GM21576 (cell line): ENCODE data around the gene PDCD1.

Source experiments
- ATAC-seq: cut with Tn5 transposase; IDR thresholded peaks from one replicate; pipeline ENCODE4 v1.9.1; 2021; ENCODE audit warnings: mild to moderate bottlenecking, moderate library complexity; ENCODE audit not compliant: unreplicated experiment

PDCD1 gene

DNA sequence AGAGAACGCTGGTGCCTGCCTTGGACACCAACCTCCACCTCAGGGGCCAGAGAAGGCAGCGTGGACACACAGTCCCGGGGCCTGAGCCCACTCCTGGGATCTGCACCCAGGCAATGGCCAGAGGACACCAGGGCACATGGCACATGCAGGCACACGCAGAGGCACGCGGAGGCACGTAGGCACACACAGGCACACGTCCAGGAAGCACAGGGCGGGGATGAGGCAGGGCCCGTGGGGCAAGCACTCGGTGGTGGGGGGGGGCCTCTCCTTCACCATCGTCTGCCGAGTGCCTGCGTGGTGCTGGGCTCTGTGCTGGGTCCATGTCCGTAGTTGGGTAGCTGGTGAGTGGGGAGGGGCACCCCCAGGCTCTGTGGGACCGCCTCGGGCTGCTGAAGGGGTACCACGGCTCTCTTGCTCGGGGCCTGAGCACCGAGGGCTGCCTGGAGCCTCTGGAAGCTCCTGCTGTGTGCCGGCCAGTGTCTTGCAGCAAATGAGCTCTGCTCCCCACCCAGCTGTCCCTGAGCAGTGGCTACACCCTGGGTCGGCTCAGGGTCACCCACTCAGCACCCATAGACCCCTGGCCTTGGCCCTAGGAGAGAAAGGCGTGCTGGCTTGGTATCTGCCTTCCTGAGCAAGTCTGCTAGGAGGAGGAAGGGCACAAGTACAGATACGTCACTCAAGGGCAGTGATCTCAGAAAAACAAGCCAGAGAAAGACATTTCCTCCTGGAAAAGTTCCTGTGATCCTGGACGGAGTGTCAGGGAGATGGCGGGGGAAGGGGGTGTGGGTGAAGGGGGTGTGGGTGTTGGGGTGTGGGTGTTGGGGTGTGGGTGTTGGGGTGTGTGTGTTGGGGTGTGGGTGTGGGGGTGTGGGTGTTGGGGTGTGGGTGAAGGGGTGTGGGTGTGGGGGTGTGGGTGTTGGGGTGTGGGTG lies 37.3 kb upstream of the PDCD1 start:
- ATAC-seq = no peak

- ATAC-seq = no peak
Observed at GRCh38 chr2:241895427-241895711, 36.7 kb upstream of the PDCD1 start.

DNA sequence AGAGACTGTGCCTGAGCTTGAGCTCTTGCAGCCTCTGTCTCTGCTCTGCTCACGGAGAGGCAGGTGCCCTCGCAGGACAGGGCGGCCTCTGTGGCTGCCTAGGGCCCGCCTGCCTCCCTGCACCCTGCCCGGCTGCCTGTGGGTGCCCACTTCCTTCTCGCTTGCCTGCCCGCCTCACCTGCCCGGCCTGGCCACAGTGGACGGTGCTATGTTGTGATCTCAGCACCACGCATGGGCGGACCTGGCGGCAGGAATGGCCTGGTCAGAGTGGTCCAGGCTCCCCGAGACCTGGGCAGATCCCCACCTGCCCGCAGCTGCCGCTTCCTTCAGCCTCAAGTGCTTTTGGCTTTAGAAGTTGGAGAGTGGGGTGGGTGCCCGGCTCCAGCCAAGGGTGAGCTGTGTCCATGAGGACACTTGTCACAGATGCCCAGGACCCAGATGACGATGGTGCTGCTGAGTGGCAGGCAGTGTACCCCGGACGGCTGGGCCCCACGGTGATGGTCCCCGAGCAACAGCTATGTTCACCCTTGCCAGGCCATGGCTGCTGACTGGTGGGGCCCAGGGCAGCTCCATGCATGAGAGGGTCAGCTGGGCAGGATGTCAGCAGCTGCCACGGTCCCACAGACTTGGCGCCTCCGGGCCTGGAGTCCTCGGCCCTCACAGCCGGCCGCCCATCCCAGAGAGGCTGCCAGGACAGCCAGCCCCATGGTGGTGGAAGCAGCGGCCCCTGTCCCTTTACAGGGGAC lies 36.2 kb upstream of the PDCD1 start:
- ATAC-seq = no peak

- ATAC-seq = no peak
Observed at GRCh38 chr2:241894056-241894641, 35.5 kb upstream of the PDCD1 start.

DNA sequence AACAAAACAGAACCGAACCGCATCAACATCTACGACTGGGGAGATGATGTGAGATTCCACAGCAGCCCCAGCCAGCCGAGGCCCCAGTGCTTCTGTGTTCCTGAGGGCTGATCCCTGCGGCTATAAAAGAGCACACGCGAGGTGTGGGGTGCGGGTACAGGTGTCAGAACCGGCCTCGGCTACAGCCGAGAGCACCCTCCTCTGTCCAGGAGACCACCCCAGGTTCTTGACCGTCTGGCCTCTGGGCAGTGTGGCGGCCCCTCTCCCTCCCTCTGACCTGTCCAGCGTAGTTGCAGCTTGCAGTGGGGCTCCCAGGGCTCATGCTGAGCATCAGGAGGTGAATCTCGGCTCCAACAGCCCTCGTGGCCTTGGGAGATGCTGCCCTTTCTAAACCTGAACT lies 34.6 kb upstream of the PDCD1 start:
- ATAC-seq = no peak

- no peak for ATAC-seq
Observed at GRCh38 chr2:241892299-241893137, 33.8 kb upstream of the PDCD1 start.

DNA sequence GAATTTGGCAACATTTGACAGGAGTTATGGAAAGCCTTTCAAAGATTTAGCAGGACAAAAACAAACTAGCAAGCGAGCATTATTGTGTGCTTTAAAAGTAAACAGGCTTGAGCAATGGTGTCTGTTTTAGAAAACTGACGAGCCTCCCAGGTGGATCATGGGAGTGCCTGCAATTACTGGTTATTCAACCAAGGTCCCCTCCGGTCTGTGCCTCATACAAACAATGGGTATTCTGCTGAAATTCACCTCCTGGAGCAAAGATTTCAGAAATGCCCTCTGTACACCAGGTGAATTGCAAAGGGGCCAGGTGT lies 33.2 kb upstream of the PDCD1 start:
- ATAC-seq = no peak

DNA sequence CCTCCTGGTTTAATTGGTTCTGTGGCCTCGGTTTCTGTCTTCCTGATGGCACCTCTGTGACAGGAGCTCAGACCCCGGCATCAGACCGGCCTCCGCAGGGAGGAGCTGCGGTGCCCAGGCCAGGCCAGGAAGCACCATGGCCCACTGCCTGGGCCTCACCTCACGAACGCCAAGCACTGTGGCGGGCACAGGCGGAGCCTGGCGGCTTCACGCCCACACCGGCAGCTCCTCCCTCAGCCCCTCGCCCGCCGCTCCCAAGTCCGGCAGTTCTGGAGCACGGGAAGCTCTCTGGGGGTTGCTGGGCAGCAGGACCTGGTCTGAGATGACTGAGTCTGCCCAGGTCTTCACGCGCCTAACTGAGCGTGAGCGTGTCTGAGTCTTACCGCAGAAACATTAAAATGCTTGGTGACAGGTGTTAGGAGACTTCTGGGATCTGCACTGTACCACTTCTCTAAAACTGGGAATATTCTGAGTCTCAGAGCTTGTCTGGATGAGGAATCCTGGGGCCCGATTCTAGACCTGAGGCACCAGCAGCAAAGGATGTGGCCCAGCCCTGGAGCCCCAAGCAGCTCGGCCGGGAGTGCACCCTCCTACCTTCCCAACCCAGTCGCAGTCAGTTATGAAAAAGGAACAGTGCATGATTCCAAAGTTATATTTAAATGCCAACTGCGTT lies 32.8 kb upstream of the PDCD1 start:
- ATAC-seq = no peak

DNA sequence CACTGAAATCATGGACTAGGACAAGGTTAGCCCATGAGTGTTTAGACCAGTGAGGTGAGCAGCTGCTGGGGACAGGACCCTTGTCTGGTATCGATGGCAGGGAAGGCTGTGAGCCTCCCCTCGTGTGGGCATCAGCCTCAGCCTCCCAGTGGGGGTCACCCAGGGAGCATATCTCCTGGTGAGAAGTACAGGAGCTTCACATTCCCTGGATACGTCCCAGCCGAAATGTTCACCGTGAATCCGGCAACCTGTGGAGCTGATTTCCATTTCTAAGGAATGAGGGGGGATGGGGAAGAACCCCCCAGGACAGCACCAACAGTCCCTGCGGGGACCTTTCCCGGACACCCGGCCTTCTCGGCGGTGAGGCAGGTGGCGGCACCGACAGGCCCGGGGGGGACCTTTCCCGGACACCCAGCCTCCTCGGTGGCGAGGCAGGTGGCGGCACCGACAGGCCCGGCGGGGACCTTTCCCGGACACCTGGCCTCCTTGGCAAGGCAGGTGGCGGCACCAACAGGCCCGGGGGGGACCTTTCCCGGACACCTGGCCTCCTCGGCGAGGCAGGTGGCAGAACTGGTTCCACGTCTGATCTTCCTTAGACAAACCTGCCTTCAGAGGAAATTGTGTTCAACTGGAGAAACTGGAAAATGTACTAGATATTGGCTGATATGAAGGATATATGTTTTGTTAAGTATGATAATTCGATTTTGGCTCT lies 32.0 kb upstream of the PDCD1 start:
- no peak for ATAC-seq

GRCh38 chr2:241888641-241889040 lies 29.9 kb upstream of the PDCD1 start:
- no peak for ATAC-seq

- no peak for ATAC-seq
Observed at GRCh38 chr2:241887806-241888522, 29.3 kb upstream of the PDCD1 start.

DNA sequence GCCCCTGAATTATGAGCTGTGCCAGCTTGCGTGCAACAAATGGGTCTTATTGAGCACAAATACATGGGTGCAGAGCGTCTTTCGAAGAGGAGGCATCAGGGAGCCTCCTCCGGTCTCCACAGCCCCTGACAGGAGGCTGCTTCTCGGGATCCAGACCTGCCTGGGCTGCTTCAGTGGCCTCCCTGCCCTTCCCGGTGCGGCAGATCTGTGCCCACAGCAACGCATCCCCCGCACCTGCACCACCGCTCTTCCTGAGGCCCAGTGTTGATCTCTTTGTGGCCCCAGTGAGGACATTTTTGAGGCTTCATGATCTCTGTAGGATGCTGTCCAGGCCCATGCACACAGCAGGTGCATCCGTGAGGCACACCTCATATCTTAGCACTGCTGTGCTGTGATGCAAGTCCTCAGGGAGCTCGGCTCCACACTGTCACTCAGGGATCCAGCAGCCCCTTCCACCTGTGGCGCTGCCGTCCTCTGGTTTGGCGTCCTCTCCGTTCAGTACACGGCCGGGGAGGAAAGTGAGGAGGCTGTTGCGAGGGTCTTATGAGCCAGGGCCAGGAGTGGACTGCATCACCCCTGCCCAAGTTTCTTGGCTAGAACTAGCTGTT lies 28.2 kb upstream of the PDCD1 start:
- no peak for ATAC-seq

DNA sequence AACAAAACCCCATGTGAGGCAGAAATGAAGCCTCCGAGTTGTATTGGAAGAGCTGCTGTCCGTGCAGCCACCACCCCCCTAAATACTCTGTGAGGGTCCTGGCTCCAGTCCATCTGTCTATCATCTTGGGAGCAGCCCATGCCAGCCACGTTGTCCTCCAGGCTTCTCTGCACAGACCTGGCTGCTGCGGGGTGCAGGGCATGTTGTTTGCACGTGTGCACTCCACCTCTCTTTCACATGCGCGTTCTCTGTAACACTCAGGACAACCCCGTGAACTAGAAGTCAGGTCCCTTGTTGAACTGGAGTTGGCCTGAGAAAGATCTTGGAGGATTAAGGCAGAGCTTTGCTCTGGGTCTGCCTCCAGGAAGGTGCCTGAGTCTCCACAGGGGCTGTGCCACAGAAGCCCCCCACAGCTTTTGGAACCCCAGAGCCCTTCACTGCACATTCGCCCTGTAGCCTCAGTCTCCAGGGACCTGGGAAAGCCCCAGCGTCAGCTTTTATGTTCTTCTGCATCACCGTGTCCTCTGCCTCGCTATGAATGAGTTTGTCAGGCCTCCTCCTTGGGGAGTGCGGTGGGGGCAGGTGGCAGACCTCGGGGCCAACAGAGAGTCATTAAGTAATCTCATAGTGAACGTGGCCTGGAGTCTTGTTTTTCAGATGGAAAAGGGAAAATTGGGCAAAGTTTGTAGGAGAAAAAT lies 27.4 kb upstream of the PDCD1 start:
- ATAC-seq = no peak

- no peak for ATAC-seq
Observed at GRCh38 chr2:241885291-241885945, 26.7 kb upstream of the PDCD1 start.

DNA sequence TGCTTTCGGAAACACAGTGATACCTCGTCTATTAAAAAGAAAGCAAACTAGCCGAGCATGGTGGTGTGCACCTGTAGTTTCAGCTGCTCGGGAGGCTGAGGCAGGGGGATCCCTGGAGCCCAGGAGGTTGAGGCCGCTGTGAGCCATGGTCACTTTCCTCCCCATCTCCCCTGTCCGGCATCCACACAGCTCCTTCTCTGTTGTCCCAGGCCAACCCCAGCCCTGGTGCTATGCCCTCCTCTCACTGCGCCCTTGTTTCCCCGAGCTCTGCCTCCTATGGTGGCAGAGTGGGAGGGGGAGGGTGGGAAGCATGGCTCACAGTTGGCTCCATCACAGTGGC lies 26.2 kb upstream of the PDCD1 start:
- ATAC-seq = no peak

DNA sequence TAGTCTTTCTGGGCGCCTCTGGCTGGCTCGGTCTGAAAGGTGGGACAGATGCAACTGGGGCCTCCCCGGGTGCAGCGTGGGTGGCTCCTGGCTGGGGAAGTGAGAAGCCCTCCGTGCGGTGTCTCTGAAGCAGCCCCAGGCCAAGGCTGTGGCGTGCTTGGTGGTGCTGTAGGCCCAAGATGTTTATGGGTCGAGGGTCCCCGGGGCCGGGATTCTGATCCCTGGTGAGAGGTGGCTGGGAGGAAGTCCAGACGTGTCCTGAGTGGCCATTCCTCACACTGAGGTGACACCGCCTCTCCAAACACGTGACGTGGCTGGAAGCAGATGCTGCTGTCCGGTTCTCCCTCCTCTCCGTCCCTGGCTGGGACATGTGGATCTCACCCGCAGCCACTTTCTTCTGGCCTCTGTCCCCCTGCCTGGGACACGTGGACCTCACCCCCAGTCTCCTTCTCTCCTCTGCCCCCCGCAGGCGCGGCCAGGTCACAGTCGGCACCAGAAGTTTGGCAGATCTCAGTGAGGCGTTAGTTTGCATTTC lies 23.5 kb upstream of the PDCD1 start:
- ATAC-seq = peak; percentile 55

GRCh38 chr2:241880311-241881073 lies 21.8 kb upstream of the PDCD1 start:
- no peak for ATAC-seq
